WTC11 (cell line): ENCODE data around the gene RMRP. TPM values are rescaled to one million over a fixed set of nuclear protein-coding genes. Genes with fewer than 3 reads are reported as not detected.
A peak's percentile ranks its signal among the peaks of the same experiment; 100 is the strongest.

ENCODE experiments used
- ATAC-seq: fragments of 200-7000 bp; cut with Tn5 transposase; 2 replicates; pipeline ENCODE4 v1.10.0; 2021; ENCODE audit warnings: mild to moderate bottlenecking, moderate library complexity
- CTCF ChIA-PET: fragments of 300-600 bp; sonication (Branson Sonifier 250); formaldehyde crosslinking; loops from one replicate; lab custom pipeline; 2021; ENCODE audit warnings: antibody characterized with exemption; lab: Charles Lee
- POLR2A ChIA-PET: fragments of 350-600 bp; sonication (Branson Sonifier 250); formaldehyde crosslinking; loops from one replicate; lab custom pipeline; 2021; ENCODE audit warnings: antibody characterized with exemption; lab: Charles Lee
- DNase-seq: peaks from one replicate; pipeline ENCODE4 v3.0.0; 2021; ENCODE audit warnings: low spot score
- H3K27ac Mint-ChIP-seq: 2 replicates; pipeline ENCODE4 v1.8.0; 2021; ENCODE audit warnings: mixed read lengths
- H3K27me3 Mint-ChIP-seq: 2 replicates; pipeline ENCODE4 v1.8.0; 2021; ENCODE audit warnings: low read depth, mild to moderate bottlenecking, moderate library complexity, mixed read lengths
- H3K36me3 Mint-ChIP-seq: 2 replicates; pipeline ENCODE4 v1.8.0; 2021; ENCODE audit warnings: mixed read lengths
- H3K4me1 Mint-ChIP-seq: 2 replicates; pipeline ENCODE4 v1.8.0; 2022; ENCODE audit warnings: mixed read lengths
- H3K4me3 Mint-ChIP-seq: 2 replicates; pipeline ENCODE4 v1.8.0; 2021; ENCODE audit warnings: mild to moderate bottlenecking, moderate library complexity, mixed read lengths
- H3K9me3 Mint-ChIP-seq: 2 replicates; pipeline ENCODE4 v1.8.0; 2021; ENCODE audit warnings: mixed read lengths
- ATF1 ChIP-seq: sonication (generic); formaldehyde crosslinking; IDR thresholded peaks from 2 replicates; pipeline ENCODE4 v1.8.1; 2023; ENCODE audit warnings: mild to moderate bottlenecking, moderate library complexity, missing genetic modification reagents
- CBFB ChIP-seq: sonication (generic); formaldehyde crosslinking; IDR thresholded peaks from 2 replicates; pipeline ENCODE4 v1.8.1; 2022; ENCODE audit warnings: mild to moderate bottlenecking, low read depth, missing genetic modification reagents
- CTCF ChIP-seq: fragments of 200-600 bp; IDR thresholded peaks from 2 replicates; pipeline ENCODE4 v1.8.0; 2022; ENCODE audit warnings: antibody characterized with exemption
- E2F5 ChIP-seq: sonication (generic); formaldehyde crosslinking; IDR thresholded peaks from 2 replicates; pipeline ENCODE4 v1.8.1; 2022; ENCODE audit warnings: mild to moderate bottlenecking, moderate library complexity, missing genetic modification reagents
- IRF2 ChIP-seq: sonication (generic); formaldehyde crosslinking; IDR thresholded peaks from 2 replicates; pipeline ENCODE4 v1.8.0; 2022; ENCODE audit warnings: low read depth, missing genetic modification reagents, borderline replicate concordance
- JAZF1 ChIP-seq: fragments of 250-450 bp; sonication (Bioruptor Pico); IDR thresholded peaks from 2 replicates; pipeline ENCODE4 v1.9.0; 2021; ENCODE audit warnings: moderate library complexity, mild to moderate bottlenecking, inconsistent platforms
- MXD4 ChIP-seq: fragments of 250-450 bp; sonication (Bioruptor Pico); IDR thresholded peaks from 2 replicates; pipeline ENCODE4 v1.8.0; 2021; ENCODE audit warnings: mild to moderate bottlenecking, moderate library complexity, borderline replicate concordance
- NFYB ChIP-seq: sonication (generic); formaldehyde crosslinking; conservative IDR thresholded peaks from 2 replicates; pipeline ENCODE4 v1.8.0; 2022; ENCODE audit warnings: low read depth, missing genetic modification reagents
- PREB ChIP-seq: sonication (generic); formaldehyde crosslinking; IDR thresholded peaks from 2 replicates; pipeline ENCODE4 v1.8.1; 2022; ENCODE audit warnings: mild to moderate bottlenecking, missing genetic modification reagents, moderate library complexity, borderline replicate concordance
- RORB ChIP-seq: fragments of 250-450 bp; sonication (Bioruptor Pico); IDR thresholded peaks from 2 replicates; pipeline ENCODE4 v1.9.0; 2021; ENCODE audit warnings: mild to moderate bottlenecking
- SMAD4 ChIP-seq: sonication (generic); formaldehyde crosslinking; IDR thresholded peaks from 2 replicates; pipeline ENCODE4 v1.8.0; 2022; ENCODE audit warnings: mild to moderate bottlenecking, missing genetic modification reagents
- USF2 ChIP-seq: sonication (generic); formaldehyde crosslinking; IDR thresholded peaks from 2 replicates; pipeline ENCODE4 v1.8.1; 2023; ENCODE audit warnings: mild to moderate bottlenecking, missing genetic modification reagents, moderate library complexity
- ZNF263 ChIP-seq: sonication (generic); formaldehyde crosslinking; IDR thresholded peaks from 2 replicates; pipeline ENCODE4 v1.8.1; 2022; ENCODE audit warnings: low read depth, mild to moderate bottlenecking, moderate library complexity, missing genetic modification reagents
- ZNF317 ChIP-seq: sonication (generic); formaldehyde crosslinking; IDR thresholded peaks from 2 replicates; pipeline ENCODE4 v1.8.1; 2023; ENCODE audit warnings: low read depth, mild to moderate bottlenecking, moderate library complexity, missing genetic modification reagents, borderline replicate concordance
- ZNF416 ChIP-seq: fragments of 250-450 bp; sonication (Bioruptor Pico); IDR thresholded peaks from 2 replicates; pipeline ENCODE4 v1.9.0; 2021; ENCODE audit warnings: mild to moderate bottlenecking, inconsistent platforms
- total RNA-seq: library from RNA; stranded (reverse); gene quantifications from 3 replicates; pipeline ENCODE4 v1.2.3, GENCODE V29; 2021

The RMRP gene
- total RNA-seq, 1 experiment from 2014 or later: 25,958 TPM

GRCh38 chr9:35674025-35674361 lies 16.2 kb upstream of the RMRP start (continued):
- TF ChIP-seq SMAD4: no peak
- no peak for TF ChIP-seq CBFB (CRISPR knock-in tag)
- TF ChIP-seq ATF1 (CRISPR knock-in tag): no peak
- no peak for TF ChIP-seq ZNF416 (CRISPR knock-in tag)
- TF ChIP-seq RORB (CRISPR knock-in tag): no peak
- no peak for TF ChIP-seq IRF2 (CRISPR knock-in tag)

GRCh38 chr9:35673132-35674024 lies 15.6 kb upstream of the RMRP start, which contains the start of gene CA9:
TSS of gene CA9 (plus strand) at chr9:35673928. CDS start at chr9:35673960, 32 bp downstream.
- no peaks in the 10 kb centered on the region for H3K36me3 Mint-ChIP-seq
- peak within 1 kb of the TSS; percentile 69 for H3K4me3 Mint-ChIP-seq
- CTCF ChIA-PET: interaction anchor here (1.0 to 1.3 kb wide), 2 partner anchors 23 to 120 kb away, joined by 3 to 4 read pairs; no protein-coding TSS in a partner anchor
- H3K9me3 Mint-ChIP-seq: no peaks in the 10 kb centered on the region
- no peak for TF ChIP-seq USF2 (CRISPR knock-in tag)
- H3K4me1 Mint-ChIP-seq: peaks cover 9% of the 10 kb centered on the region
- ATAC-seq: no peak
- POLR2A ChIA-PET: interaction anchor here (1.0 kb wide), 1 partner anchor 9 kb away, joined by 4 read pairs; the partner anchor contains the start of gene ARHGEF39
- H3K27ac Mint-ChIP-seq: no peak within 1 kb of the TSS
- peaks cover 30% of the 10 kb centered on the region for H3K27me3 Mint-ChIP-seq
- no peak for DNase-seq

GRCh38 chr9:35669331-35670145 lies 11.7 kb upstream of the RMRP start:
- ATAC-seq: no peak
- Mint-ChIP-seq H3K27ac (no peak overlapping the region), H3K4me1 (peaks cover 6% of the 10 kb centered on the region), H3K36me3 (no peaks in the 10 kb centered on the region), H3K9me3 (peaks cover 7% of the 10 kb centered on the region), H3K4me3 (no peak overlapping the region), H3K27me3 (peaks cover 14% of the 10 kb centered on the region)
- ChIA-PET CTCF (interaction anchor here (0.5 to 3.0 kb wide), 3 partner anchors 12 to 27 kb away, joined by 3 to 9 read pairs (median 6); partner anchors contain the start of genes CCDC107 and RMRP), POLR2A (no interaction called here)
- TF ChIP-seq JAZF1 (CRISPR knock-in tag) (no peak), CTCF (no peak), ZNF263 (CRISPR knock-in tag) (no peak), MXD4 (CRISPR knock-in tag) (no peak), E2F5 (CRISPR knock-in tag) (no peak), PREB (CRISPR knock-in tag) (no peak), ZNF317 (no peak), NFYB (no peak)
- DNase-seq: no peak
